Endothelial cell of umbilical vein (primary cell): ENCODE measurements around the gene STXBP5. TPM values are rescaled to one million over a fixed set of nuclear protein-coding genes. Genes with fewer than 3 reads are reported as not detected.

ENCODE experiments used
- BruUV-seq: library from RNA; stranded (reverse); fragments of 400-500 nt; replicated peaks from 2 replicates; lab custom pipeline; 2021; lab: Mats Ljungman, UMichigan
- CTCF ChIA-PET: fragments of 300-600, 350-600 bp; sonication (Branson Sonifier 250); formaldehyde crosslinking; loops from one replicate; lab custom pipeline; 2021; ENCODE audit warnings: antibody characterized with exemption, inconsistent platforms; lab: Charles Lee
- POLR2A ChIA-PET: fragments of 300-600, 350-600 bp; sonication (Branson Sonifier 250); formaldehyde crosslinking; loops from one replicate; lab custom pipeline; 2021; ENCODE audit warnings: antibody characterized with exemption, inconsistent platforms; lab: Charles Lee
- DNase-seq: peaks from one replicate; pipeline ENCODE4 v3.0.0-alpha.2; 2011; ENCODE audit warnings: low read depth, low spot score
- FAIRE-seq: peaks from 2 replicates; lab custom pipeline; 2011; peaks lifted over from hg19 to GRCh38; lab: Jason Lieb, UNC
- H2AFZ ChIP-seq: 2 replicates; pipeline ENCODE4 v1.6.0; 2012; ENCODE audit warnings: low read depth, low read length, control low read depth, inconsistent platforms
- H3K27ac ChIP-seq: 2 replicates; pipeline ENCODE4 v1.5.1; 2011; ENCODE audit warnings: low read depth, mild to moderate bottlenecking, control low read depth, low read length, moderate library complexity; ENCODE audit not compliant: insufficient read depth
- H3K27me3 ChIP-seq, 2 experiments: 2 replicates each; pipeline versions ENCODE4 v1.6.0 to v1.6.1; 2011; ENCODE audit warnings: low read length in 2 of 2, mixed read lengths in 1 of 2; ENCODE audit not compliant: control insufficient read depth in 2 of 2, insufficient read depth in 2 of 2
- H3K36me3 ChIP-seq, 2 experiments: 2 replicates in 1 of 2; 3 replicates in 1 of 2; pipeline ENCODE4 v1.5.1; 2011; ENCODE audit warnings: low read length in 2 of 2, mild to moderate bottlenecking in 1 of 2, moderate library complexity in 1 of 2; ENCODE audit not compliant: control insufficient read depth in 2 of 2, insufficient read depth in 2 of 2; ENCODE audit errors: extremely low read depth in 1 of 2
- H3K4me1 ChIP-seq: 3 replicates; pipeline ENCODE4 v1.5.1; 2011; ENCODE audit warnings: mild to moderate bottlenecking, low read length; ENCODE audit not compliant: control insufficient read depth, insufficient read depth; ENCODE audit errors: extremely low read depth
- H3K4me2 ChIP-seq: 2 replicates; pipeline ENCODE4 v1.6.1; 2011; ENCODE audit warnings: low read length, control low read depth, mixed read lengths; ENCODE audit not compliant: insufficient read depth
- H3K4me3 ChIP-seq, 3 experiments: fragments of 200-600 bp in 1 of 3; sonication (generic), shearing (Covaris generic) in 1 of 3; replicated peaks in 1 of 3; 2 replicates each; pipeline ENCODE4 v1.5.1; 2011 to 2016; ENCODE audit warnings: control low read depth in 3 of 3, low read length in 3 of 3, mild to moderate bottlenecking in 2 of 3, inconsistent platforms in 1 of 3, low read depth in 1 of 3, moderate library complexity in 1 of 3; ENCODE audit not compliant: insufficient read depth in 1 of 3
- H3K79me2 ChIP-seq: 2 replicates; pipeline ENCODE4 v1.6.0; 2012; ENCODE audit warnings: low read length, inconsistent platforms; ENCODE audit not compliant: control insufficient read depth, insufficient read depth
- H3K9ac ChIP-seq: replicated peaks from 2 replicates; pipeline ENCODE3; 2011; ENCODE audit warnings: low read length, control low read depth; ENCODE audit not compliant: insufficient read depth; ENCODE audit errors: extremely low read depth
- H3K9me1 ChIP-seq: replicated peaks from 3 replicates; pipeline ENCODE4 v1.6.0; 2011; ENCODE audit warnings: mild to moderate bottlenecking, low read length; ENCODE audit not compliant: control insufficient read depth, insufficient read depth; ENCODE audit errors: extremely low read depth
- H3K9me3 ChIP-seq: replicated peaks from 2 replicates; pipeline ENCODE4 v1.5.1; 2012; ENCODE audit warnings: low read length, inconsistent platforms; ENCODE audit not compliant: control insufficient read depth, insufficient read depth
- H4K20me1 ChIP-seq: replicated peaks from 2 replicates; pipeline ENCODE3; 2011; ENCODE audit warnings: mild to moderate bottlenecking, low read length; ENCODE audit not compliant: control insufficient read depth, insufficient read depth; ENCODE audit errors: extremely low read depth
- EZH2 ChIP-seq: IDR thresholded peaks from 2 replicates; pipeline ENCODE4 v1.6.1; 2012; ENCODE audit warnings: borderline replicate concordance, low read depth, mild to moderate bottlenecking, moderate library complexity, low read length, inconsistent platforms; ENCODE audit not compliant: severe bottlenecking
- FOS ChIP-seq: IDR thresholded peaks from 2 replicates; pipeline ENCODE4 v1.6.1; 2011; ENCODE audit warnings: mild to moderate bottlenecking, low read length, moderate library complexity, borderline replicate concordance; ENCODE audit not compliant: insufficient read depth
- GATA2 ChIP-seq: IDR thresholded peaks from 2 replicates; pipeline ENCODE4 v1.7.0; 2011; ENCODE audit warnings: low read depth, mild to moderate bottlenecking, moderate library complexity, mixed read lengths, low read length; ENCODE audit not compliant: insufficient read length, insufficient read depth
- JUN ChIP-seq: IDR thresholded peaks from 2 replicates; pipeline ENCODE4 v1.6.1; 2011; ENCODE audit warnings: borderline replicate concordance, low read depth; ENCODE audit not compliant: insufficient read length, insufficient read depth
- MYC ChIP-seq: IDR thresholded peaks from one replicate; pipeline ENCODE4 v1.6.1; 2011; ENCODE audit warnings: mild to moderate bottlenecking, low read depth, low read length
- POLR2A ChIP-seq: IDR thresholded peaks from 2 replicates; pipeline ENCODE4 v1.6.1; 2012; ENCODE audit warnings: low read depth, mild to moderate bottlenecking, control low read depth, low read length
- POLR2AphosphoS5 ChIP-seq: IDR thresholded peaks from 2 replicates; pipeline ENCODE4 v1.6.1; 2012; ENCODE audit warnings: low read depth, mild to moderate bottlenecking, control low read depth, low read length, moderate library complexity; ENCODE audit not compliant: insufficient read depth
- dilution Hi-C: fragments of 300-500 bp; cut with MboI; formaldehyde crosslinking; loops from one replicate; pipeline ENCODE4 v1.15.0; 2019; ENCODE audit warnings: low sequenced_read_pairs; ENCODE audit not compliant: extremely low pct_ligation_motif_present
- intact Hi-C: fragments of 100-400 bp; cut with micrococcal nuclease; formaldehyde crosslinking; loops from one replicate; pipeline ENCODE4 v1.10.0; 2022
- polyA plus RNA-seq, 4 experiments: library from polyadenylated mRNA; depleted of rRNA in 3 of 4; stranded (reverse) in 3 of 4; unstranded in 1 of 4; fragments of >200 nt; gene quantifications; 2 replicates each; pipeline versions ENCODE4 v1.2.1 to v1.2.3, GENCODE V29; 2011 to 2012; ENCODE audit warnings: missing spikeins in 1 of 4
- total RNA-seq: library from RNA; stranded (reverse); gene quantifications from 2 replicates; pipeline ENCODE4 v1.2.3, GENCODE V29; 2021
- TF ChIP-seq, protein P1 (sequence below), 2 donors: IDR thresholded peaks; 1 replicate in 1 of 2; 2 replicates in 1 of 2; pipeline ENCODE4 v1.5.1; 2011; ENCODE audit warnings: low read length in 2 of 2, mild to moderate bottlenecking in 2 of 2, moderate library complexity in 2 of 2, control low read depth in 1 of 2, inconsistent platforms in 1 of 2, low read depth in 1 of 2; ENCODE audit not compliant: insufficient read depth in 1 of 2; ENCODE audit errors: extremely low read depth in 1 of 2
- TF ChIP-seq, protein P2 (sequence below): IDR thresholded peaks from 2 replicates; pipeline ENCODE4 v1.6.1; 2011; ENCODE audit not compliant: insufficient read depth, insufficient read length

Gene STXBP5
- total and polyA plus RNA-seq, 2 donors (not counting 3 experiments of a cell fraction or from before 2014, with no cell fraction given) = 7.1 to 21.8 TPM

DNA sequence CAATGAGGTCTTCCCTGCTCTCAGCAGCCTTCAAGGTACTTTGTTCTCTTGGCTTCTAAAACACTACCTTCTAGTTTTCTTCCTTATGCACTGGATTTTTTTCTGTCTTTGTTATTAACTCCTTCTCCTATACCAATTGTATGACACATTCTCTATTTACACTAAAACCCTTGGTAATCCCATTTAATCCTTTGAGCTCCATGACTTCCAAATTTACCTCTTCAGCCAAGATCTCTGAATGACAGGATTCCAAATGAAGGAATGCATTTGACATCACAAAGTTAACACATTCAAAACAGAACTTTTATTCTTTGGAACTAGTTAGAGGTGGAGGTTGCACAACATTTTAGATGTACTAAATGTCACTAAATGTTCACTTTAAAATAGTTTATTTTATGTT, 217.7 kb downstream of the STXBP5 start:
- ChIA-PET POLR2A (no interaction called here), CTCF (no interaction called here)
- FAIRE-seq (no peak), DNase-seq (no peak)
- Histone ChIP-seq H3K9ac (no peak overlapping the region), H3K79me2 (no peaks in the 10 kb centered on the region), H3K4me1 (no peaks in the 10 kb centered on the region), H3K4me3 (no peak overlapping the region), H2AFZ (no peak overlapping the region), H3K27ac (no peak overlapping the region), H3K36me3 (no peaks in the 10 kb centered on the region), H3K4me2 (no peak overlapping the region), H3K9me1 (no peaks in the 10 kb centered on the region), H4K20me1 (no peaks in the 10 kb centered on the region), H3K27me3 (no peaks in the 10 kb centered on the region), H3K9me3 (no peaks in the 10 kb centered on the region)
- TF ChIP-seq FOS = no peak
- TF ChIP-seq MYC = no peak
- TF ChIP-seq, protein P1, sequence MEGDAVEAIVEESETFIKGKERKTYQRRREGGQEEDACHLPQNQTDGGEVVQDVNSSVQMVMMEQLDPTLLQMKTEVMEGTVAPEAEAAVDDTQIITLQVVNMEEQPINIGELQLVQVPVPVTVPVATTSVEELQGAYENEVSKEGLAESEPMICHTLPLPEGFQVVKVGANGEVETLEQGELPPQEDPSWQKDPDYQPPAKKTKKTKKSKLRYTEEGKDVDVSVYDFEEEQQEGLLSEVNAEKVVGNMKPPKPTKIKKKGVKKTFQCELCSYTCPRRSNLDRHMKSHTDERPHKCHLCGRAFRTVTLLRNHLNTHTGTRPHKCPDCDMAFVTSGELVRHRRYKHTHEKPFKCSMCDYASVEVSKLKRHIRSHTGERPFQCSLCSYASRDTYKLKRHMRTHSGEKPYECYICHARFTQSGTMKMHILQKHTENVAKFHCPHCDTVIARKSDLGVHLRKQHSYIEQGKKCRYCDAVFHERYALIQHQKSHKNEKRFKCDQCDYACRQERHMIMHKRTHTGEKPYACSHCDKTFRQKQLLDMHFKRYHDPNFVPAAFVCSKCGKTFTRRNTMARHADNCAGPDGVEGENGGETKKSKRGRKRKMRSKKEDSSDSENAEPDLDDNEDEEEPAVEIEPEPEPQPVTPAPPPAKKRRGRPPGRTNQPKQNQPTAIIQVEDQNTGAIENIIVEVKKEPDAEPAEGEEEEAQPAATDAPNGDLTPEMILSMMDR (IDR thresholded peaks at IDR 0.05; ENCODE audit: extremely low read depth in 1 of 2, insufficient read depth in 1 of 2, low read depth in 1 of 2, low read length in 2 of 2) = no peak
- TF ChIP-seq POLR2AphosphoS5 = no peak
- TF ChIP-seq EZH2 = no peak
- no peak for TF ChIP-seq JUN
- no peak for TF ChIP-seq POLR2A
- TF ChIP-seq, protein P2, sequence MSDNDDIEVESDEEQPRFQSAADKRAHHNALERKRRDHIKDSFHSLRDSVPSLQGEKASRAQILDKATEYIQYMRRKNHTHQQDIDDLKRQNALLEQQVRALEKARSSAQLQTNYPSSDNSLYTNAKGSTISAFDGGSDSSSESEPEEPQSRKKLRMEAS = no peak
- TF ChIP-seq GATA2 = no peak
- dilution Hi-C loops (no loop called here), intact Hi-C loops (no loop called here)
- BruUV-seq = no TSS peak
